ENCODE results near the gene SLC16A9. TPM values are rescaled to one million over a fixed set of nuclear protein-coding genes. Genes with fewer than 3 reads are reported as not detected.

SLC16A9 gene
- total and polyA plus RNA-seq, 4 experiments from 2014 or later = not detected

DNA sequence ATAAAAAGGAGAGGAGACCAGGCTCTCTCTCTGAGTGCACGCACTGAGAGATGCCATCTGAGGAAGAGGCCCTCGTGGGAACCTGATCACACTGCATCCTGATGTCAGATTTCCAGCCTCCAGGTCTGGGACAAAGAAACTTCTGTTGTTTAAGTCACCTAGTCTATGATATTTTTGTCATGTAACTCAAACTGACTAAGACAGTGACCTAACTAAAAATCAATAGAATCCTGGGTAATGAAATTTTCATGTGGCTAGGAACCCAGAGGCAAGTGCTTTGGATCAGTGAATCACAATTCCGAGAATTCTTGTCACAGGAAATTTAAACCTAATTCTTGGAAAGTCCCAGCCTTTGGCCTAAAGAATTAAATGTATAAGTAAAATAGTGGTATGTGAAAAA lies 107.7 kb downstream of the SLC16A9 start:
- no peaks in the 10 kb centered on the region for H3K4me1 ChIP-seq (ENCODE audit: insufficient read depth, low read length)
- Mint-ChIP-seq H3K9me3 (peaks cover 0 to 5% (median 0%) of the 10 kb centered on the region in 8 donors), H3K36me3 (no peaks in the 10 kb centered on the region), H3K4me3 (no peak overlapping the region), H3K27me3 (peaks cover 0 to 4% of the 10 kb centered on the region in 2 donors), H3K4me1 (peaks cover 0 to 1% (median 0%) of the 10 kb centered on the region in 4 donors), H3K27ac (no peak overlapping the region)
- DNase-seq = no peak
- ChIA-PET POLR2A (ENCODE audit: partially characterized antibody) (no interaction called here), CTCF (ENCODE audit: partially characterized antibody) (no interaction called here)
- no peaks in the 10 kb centered on the region for H3K36me3 ChIP-seq (ENCODE audit: insufficient read depth, low read length)
- intact Hi-C loops (cut with micrococcal nuclease) = no loop called here
- H3K27ac ChIP-seq (ENCODE audit: low read depth, low read length) = no peak overlapping the region
- H3K4me3 ChIP-seq (ENCODE audit: low read length in 2 of 2) = no peak overlapping the region
- H3K27me3 ChIP-seq (ENCODE audit: insufficient read depth, low read length) = no peaks in the 10 kb centered on the region
- no peaks in the 10 kb centered on the region for H3K9me3 ChIP-seq (ENCODE audit: control insufficient read depth in 1 of 2, low read length in 2 of 2)

Other genes with a start within 250 kb of the SLC16A9 start
- not detected for gene MRLN, start 43.6 kb upstream of the SLC16A9 start, total RNA-seq
- not detected for gene MRLN, start 43.6 kb upstream of the SLC16A9 start, polyA plus RNA-seq
- 10 to 100 TPM; 20.9 to 22.5 TPM for gene CCDC6, start 196.7 kb upstream of the SLC16A9 start, total RNA-seq
- 1 to 10 TPM; 4.4 to 6.1 TPM for gene CCDC6, start 196.7 kb upstream of the SLC16A9 start, polyA plus RNA-seq